Fibroblast of villous mesenchyme (primary cell): Measurements from ENCODE around the gene RUNX2. TPM values are rescaled to one million over a fixed set of nuclear protein-coding genes. Genes with fewer than 3 reads are reported as not detected.

Experiments used
- DNase-seq: peaks from one replicate; pipeline ENCODE4 v3.0.0-alpha.2; 2010; ENCODE audit warnings: low read depth
- H3K4me3 ChIP-seq: 2 replicates; pipeline ENCODE4 v1.5.1; 2011; ENCODE audit warnings: low read depth, mild to moderate bottlenecking, low read length
- total RNA-seq: library from RNA; depleted of rRNA; stranded (reverse); fragments of >200 nt; gene quantifications from 2 replicates; pipeline ENCODE4 v1.2.3, GENCODE V29; 2012
- TF ChIP-seq, protein P1 (sequence below): IDR thresholded peaks from 2 replicates; pipeline ENCODE4 v1.5.1; 2012; ENCODE audit warnings: low read depth, mild to moderate bottlenecking, low read length; ENCODE audit not compliant: insufficient read depth

RUNX2 gene
- total RNA-seq, 1 donor = 8.6 TPM

DNA sequence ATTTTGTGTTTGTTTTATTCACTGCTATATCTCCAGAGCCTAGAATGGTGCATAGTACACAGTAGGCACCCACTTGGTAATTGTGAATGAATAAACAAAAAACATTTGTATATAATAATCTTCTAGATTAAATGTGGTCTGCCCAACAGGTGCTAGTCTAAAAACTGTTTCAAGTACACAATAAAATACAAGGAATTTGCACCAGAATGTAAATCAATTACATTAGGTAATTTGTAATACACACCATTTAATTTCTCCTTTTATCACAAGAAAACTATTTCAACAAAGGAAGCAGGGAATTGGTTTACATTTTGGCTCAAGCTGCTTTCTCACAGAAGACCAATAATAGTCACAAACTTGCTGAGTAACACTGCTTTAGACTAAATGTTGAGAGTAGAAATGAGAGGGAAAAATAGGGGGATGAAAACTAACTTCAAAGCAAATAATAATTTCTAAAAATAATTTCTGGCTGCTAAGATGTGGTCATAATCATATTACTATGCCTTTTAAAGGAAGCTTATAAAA lies 22.1 kb downstream of the RUNX2 start:
- no peak for DNase-seq
- TF ChIP-seq, protein P1, sequence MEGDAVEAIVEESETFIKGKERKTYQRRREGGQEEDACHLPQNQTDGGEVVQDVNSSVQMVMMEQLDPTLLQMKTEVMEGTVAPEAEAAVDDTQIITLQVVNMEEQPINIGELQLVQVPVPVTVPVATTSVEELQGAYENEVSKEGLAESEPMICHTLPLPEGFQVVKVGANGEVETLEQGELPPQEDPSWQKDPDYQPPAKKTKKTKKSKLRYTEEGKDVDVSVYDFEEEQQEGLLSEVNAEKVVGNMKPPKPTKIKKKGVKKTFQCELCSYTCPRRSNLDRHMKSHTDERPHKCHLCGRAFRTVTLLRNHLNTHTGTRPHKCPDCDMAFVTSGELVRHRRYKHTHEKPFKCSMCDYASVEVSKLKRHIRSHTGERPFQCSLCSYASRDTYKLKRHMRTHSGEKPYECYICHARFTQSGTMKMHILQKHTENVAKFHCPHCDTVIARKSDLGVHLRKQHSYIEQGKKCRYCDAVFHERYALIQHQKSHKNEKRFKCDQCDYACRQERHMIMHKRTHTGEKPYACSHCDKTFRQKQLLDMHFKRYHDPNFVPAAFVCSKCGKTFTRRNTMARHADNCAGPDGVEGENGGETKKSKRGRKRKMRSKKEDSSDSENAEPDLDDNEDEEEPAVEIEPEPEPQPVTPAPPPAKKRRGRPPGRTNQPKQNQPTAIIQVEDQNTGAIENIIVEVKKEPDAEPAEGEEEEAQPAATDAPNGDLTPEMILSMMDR = no peak
- H3K4me3 ChIP-seq = no peak overlapping the region

DNA sequence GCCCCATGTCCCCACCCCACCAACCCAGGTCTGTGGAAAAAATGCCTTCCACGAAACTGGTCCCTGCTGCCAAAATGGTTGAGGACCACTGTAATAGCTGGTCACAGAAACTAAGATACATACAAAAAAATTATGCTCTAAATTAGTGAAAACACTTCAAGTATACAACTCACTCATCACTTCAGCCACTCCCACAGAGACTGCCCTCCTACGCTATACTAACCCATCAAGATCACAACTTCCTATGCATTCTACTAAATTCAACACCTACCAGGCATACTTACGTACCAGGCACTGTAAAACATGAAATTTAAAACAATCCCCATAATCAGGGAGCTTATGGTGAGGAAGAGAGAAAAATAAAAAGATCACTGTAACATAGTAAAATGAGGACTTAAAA lies 22.9 kb downstream of the RUNX2 start:
- no peak for DNase-seq
- H3K4me3 ChIP-seq = no peak overlapping the region
- TF ChIP-seq, protein P1 = no peak

DNA sequence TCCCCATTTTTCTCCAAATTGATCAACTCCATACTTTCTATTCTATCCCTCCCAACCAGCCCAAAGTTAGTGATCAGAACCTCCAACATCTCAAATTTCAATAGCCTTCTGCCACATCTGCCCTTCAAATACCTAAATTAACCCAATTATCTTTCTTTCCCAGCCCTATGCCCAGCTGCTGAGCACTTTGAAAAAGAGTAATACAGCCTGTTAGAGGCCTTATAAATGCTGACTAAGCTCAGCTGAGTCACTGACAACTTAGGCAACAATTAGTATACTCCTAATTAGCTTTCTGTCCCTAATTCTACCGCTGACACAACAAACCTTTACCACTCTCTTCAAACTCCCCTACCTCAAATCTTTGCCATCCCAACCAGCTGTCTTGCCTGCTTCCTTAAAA lies 23.5 kb downstream of the RUNX2 start:
- no peak for DNase-seq
- H3K4me3 ChIP-seq = no peak overlapping the region
- TF ChIP-seq, protein P1 = no peak

DNA sequence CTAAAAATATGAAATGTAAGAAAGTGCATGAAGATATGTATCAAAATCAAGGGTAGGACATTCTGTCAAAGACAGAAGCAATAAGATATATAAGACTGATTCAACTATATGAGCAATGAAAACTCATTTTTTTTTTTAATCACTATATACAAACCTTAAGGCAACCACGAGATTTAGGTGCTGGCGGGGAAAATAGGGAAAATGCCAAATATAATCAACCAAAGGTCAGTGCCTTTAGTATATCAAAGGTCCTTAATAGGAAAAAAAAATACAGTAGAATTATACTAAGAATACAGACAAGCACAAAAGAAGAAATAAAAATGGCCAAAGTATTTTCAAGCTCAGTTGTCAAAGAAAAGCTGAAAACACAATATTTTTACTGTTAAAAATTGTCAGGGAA lies 25.5 kb downstream of the RUNX2 start:
- no peak for DNase-seq
- H3K4me3 ChIP-seq = no peak overlapping the region

DNA sequence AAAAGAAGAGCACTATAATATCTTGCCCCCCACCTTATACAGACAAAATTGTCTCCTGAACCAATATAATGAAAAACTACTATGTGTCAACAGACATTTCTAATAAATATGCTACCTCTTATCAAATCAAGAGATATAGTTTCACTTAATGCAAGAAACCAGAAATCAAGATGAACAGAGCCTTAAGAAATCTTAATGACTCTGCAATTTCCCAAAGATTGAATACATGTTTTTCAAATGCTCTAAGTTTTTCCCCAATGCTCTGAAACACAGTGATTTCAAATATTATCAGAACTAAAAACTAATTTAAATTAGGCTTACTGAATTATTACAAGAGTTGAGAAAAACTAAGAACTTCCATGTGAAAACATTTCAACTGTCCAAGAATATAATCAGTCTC lies 36.3 kb downstream of the RUNX2 start:
- H3K4me3 ChIP-seq = no peak overlapping the region
- TF ChIP-seq, protein P1 = no peak
- no peak for DNase-seq

More for the DNA sequence above, 25.5 kb downstream of the RUNX2 start:
- TF ChIP-seq, protein P1 = no peak

DNA sequence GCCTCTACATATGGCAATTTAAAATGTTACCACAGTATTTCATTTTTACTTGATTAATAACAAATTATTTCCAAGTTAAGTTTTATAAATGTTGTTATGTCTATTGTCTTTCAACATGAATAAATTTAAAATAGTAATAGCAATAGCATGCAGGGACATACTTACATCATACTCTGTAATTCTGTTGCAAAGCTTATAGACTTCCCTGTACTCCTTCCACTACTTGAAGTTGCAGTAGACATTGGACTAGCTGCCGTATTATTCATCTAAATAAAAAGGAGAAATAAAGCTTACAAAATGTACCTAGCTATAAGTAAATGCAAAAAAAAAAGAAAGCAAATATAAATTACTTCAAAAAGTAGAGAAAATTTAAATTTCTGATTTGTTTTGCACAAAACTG lies 36.9 kb downstream of the RUNX2 start:
- TF ChIP-seq, protein P1 = no peak
- DNase-seq = no peak
- no peak overlapping the region for H3K4me3 ChIP-seq

DNA sequence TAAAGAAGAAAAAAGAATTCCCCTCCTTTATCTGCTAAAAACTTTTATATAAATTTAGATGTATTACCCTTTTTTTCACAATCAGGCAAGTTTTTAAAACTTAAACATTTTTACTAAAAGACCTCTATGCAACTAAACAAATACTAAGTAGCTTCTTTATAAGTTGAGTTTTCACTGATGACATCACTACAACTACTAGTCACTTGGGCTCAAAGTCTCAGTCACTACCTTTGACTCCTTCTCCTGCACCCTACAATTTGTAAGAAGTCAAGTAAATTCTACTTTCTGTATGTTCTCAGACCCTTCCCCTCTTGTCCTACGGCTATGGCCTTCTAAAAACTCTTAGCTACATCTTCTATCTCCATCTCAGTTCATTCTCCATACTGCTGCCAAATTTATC lies 38.4 kb downstream of the RUNX2 start:
- TF ChIP-seq, protein P1 = no peak
- DNase-seq = no peak
- H3K4me3 ChIP-seq = no peak overlapping the region
